K562 (cell line): ENCODE measurements around the gene CTNNBL1.

ENCODE experiments used
- DPF2 ChIP-seq: fragments of 450-650 bp; IDR thresholded peaks from 2 replicates; pipeline ENCODE4 v1.6.1; 2016
- GABPA ChIP-seq: fragments of 200-800 bp; sonication (Bioruptor generic); conservative IDR thresholded peaks from 2 replicates; pipeline ENCODE4 v1.6.1; 2016; ENCODE audit warnings: low read depth, missing genetic modification characterization, missing compliant biosample characterization
- IRF2 ChIP-seq: sonication (generic); formaldehyde crosslinking; IDR thresholded peaks from 2 replicates; pipeline ENCODE4 v1.8.1; 2022; ENCODE audit warnings: mild to moderate bottlenecking, missing genetic modification reagents
- KAT8 ChIP-seq: fragments of 450-650 bp; IDR thresholded peaks from 2 replicates; pipeline ENCODE4 v1.6.1; 2016; ENCODE audit warnings: low read depth, mild to moderate bottlenecking
- MAFK ChIP-seq: IDR thresholded peaks from 2 replicates; pipeline ENCODE4 v1.6.1; 2011; ENCODE audit warnings: low read length, improper control_type of control experiment
- MEF2A ChIP-seq: IDR thresholded peaks from 2 replicates; pipeline ENCODE4 v1.6.1; 2011; ENCODE audit warnings: low read depth, mild to moderate bottlenecking, low read length, moderate library complexity; ENCODE audit not compliant: control insufficient read depth
- NEUROD1 ChIP-seq: fragments of 150-350 bp; IDR thresholded peaks from 2 replicates; pipeline ENCODE4 v1.6.1; 2014; ENCODE audit warnings: borderline replicate concordance, low read length, low read depth; ENCODE audit not compliant: partially characterized antibody
- POLR2A ChIP-seq: fragments of 450-650 bp; conservative IDR thresholded peaks from 2 replicates; pipeline ENCODE4 v1.6.1; 2016
- RBM15 ChIP-seq: fragments of 200-400 bp; formaldehyde crosslinking; IDR thresholded peaks from 2 replicates; pipeline ENCODE4 v1.6.1; 2018; ENCODE audit warnings: mild to moderate bottlenecking, low read length, moderate library complexity; ENCODE audit not compliant: insufficient read depth
- SMARCB1 ChIP-seq: IDR thresholded peaks from 2 replicates; pipeline ENCODE4 v1.6.1; 2011; ENCODE audit warnings: improper control_type of control experiment, low read depth; ENCODE audit not compliant: insufficient read length
- SRSF7 ChIP-seq: fragments of 200-400 bp; formaldehyde crosslinking; optimal IDR thresholded peaks from 2 replicates; pipeline ENCODE3; 2017; ENCODE audit warnings: mild to moderate bottlenecking, low read depth, low read length
- TF ChIP-seq, protein P1 (sequence below), 3 experiments: IDR thresholded peaks in 2 of 3; conservative IDR thresholded peaks in 1 of 3; 2 replicates each; pipeline ENCODE4 v1.5.1; 2011 to 2012; ENCODE audit warnings: low read length in 3 of 3, mild to moderate bottlenecking in 3 of 3, control low read depth in 2 of 3, improper control_type of control experiment in 1 of 3, inconsistent platforms in 1 of 3, low read depth in 1 of 3, mixed read lengths in 1 of 3, moderate library complexity in 1 of 3; ENCODE audit not compliant: insufficient read depth in 2 of 3
- TF ChIP-seq, protein P2 (sequence below): sonication (generic); formaldehyde crosslinking; IDR thresholded peaks from 2 replicates; pipeline ENCODE4 v1.8.0; 2022; ENCODE audit warnings: mild to moderate bottlenecking, missing genetic modification reagents
- TF ChIP-seq, protein P3 (sequence below), 2 experiments: fragments of 450-650 bp in 1 of 2; IDR thresholded peaks; 2 replicates each; pipeline ENCODE4 v1.6.1; 2011 to 2017; ENCODE audit warnings: low read depth in 2 of 2, antibody characterized with exemption in 1 of 2, borderline replicate concordance in 1 of 2, low read length in 1 of 2, mild to moderate bottlenecking in 1 of 2, mixed read lengths in 1 of 2; ENCODE audit not compliant: control insufficient read depth in 1 of 2

DNA sequence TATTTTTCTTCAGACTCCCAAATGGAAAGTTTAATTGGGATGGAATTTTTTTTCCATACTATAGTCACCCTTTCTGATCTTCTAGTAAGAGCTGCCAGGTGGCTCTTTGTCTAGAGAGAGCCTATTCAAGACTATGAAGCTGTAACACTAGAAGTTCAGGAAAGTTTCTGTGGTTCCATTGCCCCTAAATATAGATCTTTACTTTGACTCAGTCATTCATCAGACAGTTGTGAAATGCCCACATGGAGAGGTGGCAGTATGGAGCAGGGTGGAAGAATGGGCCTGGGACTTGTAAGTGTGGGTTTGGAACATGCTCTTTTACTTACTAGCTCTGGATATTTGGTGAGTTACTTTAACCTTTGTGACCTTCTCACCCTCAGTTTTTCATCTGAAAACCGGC lies 87.8 kb downstream of the CTNNBL1 start:
- TF ChIP-seq, protein P1, sequence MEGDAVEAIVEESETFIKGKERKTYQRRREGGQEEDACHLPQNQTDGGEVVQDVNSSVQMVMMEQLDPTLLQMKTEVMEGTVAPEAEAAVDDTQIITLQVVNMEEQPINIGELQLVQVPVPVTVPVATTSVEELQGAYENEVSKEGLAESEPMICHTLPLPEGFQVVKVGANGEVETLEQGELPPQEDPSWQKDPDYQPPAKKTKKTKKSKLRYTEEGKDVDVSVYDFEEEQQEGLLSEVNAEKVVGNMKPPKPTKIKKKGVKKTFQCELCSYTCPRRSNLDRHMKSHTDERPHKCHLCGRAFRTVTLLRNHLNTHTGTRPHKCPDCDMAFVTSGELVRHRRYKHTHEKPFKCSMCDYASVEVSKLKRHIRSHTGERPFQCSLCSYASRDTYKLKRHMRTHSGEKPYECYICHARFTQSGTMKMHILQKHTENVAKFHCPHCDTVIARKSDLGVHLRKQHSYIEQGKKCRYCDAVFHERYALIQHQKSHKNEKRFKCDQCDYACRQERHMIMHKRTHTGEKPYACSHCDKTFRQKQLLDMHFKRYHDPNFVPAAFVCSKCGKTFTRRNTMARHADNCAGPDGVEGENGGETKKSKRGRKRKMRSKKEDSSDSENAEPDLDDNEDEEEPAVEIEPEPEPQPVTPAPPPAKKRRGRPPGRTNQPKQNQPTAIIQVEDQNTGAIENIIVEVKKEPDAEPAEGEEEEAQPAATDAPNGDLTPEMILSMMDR (IDR thresholded peaks at IDR 0.05 in 2 of 3, conservative IDR thresholded peaks at IDR 0.05 in 1 of 3; ENCODE audit: insufficient read depth in 2 of 3, low read depth in 1 of 3, low read length in 3 of 3) = no peak
- no peak for TF ChIP-seq GABPA (tag)
- no peak for TF ChIP-seq MAFK
- TF ChIP-seq IRF2 (CRISPR knock-in tag) = no peak
- TF ChIP-seq NEUROD1 = no peak
- TF ChIP-seq POLR2A = no peak
- no peak for TF ChIP-seq SRSF7
- no peak for TF ChIP-seq MEF2A
- no peak for TF ChIP-seq RBM15
- TF ChIP-seq, protein P2, sequence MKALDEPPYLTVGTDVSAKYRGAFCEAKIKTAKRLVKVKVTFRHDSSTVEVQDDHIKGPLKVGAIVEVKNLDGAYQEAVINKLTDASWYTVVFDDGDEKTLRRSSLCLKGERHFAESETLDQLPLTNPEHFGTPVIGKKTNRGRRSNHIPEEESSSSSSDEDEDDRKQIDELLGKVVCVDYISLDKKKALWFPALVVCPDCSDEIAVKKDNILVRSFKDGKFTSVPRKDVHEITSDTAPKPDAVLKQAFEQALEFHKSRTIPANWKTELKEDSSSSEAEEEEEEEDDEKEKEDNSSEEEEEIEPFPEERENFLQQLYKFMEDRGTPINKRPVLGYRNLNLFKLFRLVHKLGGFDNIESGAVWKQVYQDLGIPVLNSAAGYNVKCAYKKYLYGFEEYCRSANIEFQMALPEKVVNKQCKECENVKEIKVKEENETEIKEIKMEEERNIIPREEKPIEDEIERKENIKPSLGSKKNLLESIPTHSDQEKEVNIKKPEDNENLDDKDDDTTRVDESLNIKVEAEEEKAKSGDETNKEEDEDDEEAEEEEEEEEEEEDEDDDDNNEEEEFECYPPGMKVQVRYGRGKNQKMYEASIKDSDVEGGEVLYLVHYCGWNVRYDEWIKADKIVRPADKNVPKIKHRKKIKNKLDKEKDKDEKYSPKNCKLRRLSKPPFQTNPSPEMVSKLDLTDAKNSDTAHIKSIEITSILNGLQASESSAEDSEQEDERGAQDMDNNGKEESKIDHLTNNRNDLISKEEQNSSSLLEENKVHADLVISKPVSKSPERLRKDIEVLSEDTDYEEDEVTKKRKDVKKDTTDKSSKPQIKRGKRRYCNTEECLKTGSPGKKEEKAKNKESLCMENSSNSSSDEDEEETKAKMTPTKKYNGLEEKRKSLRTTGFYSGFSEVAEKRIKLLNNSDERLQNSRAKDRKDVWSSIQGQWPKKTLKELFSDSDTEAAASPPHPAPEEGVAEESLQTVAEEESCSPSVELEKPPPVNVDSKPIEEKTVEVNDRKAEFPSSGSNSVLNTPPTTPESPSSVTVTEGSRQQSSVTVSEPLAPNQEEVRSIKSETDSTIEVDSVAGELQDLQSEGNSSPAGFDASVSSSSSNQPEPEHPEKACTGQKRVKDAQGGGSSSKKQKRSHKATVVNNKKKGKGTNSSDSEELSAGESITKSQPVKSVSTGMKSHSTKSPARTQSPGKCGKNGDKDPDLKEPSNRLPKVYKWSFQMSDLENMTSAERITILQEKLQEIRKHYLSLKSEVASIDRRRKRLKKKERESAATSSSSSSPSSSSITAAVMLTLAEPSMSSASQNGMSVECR = no peak
- TF ChIP-seq KAT8 = no peak
- TF ChIP-seq, protein P3, sequence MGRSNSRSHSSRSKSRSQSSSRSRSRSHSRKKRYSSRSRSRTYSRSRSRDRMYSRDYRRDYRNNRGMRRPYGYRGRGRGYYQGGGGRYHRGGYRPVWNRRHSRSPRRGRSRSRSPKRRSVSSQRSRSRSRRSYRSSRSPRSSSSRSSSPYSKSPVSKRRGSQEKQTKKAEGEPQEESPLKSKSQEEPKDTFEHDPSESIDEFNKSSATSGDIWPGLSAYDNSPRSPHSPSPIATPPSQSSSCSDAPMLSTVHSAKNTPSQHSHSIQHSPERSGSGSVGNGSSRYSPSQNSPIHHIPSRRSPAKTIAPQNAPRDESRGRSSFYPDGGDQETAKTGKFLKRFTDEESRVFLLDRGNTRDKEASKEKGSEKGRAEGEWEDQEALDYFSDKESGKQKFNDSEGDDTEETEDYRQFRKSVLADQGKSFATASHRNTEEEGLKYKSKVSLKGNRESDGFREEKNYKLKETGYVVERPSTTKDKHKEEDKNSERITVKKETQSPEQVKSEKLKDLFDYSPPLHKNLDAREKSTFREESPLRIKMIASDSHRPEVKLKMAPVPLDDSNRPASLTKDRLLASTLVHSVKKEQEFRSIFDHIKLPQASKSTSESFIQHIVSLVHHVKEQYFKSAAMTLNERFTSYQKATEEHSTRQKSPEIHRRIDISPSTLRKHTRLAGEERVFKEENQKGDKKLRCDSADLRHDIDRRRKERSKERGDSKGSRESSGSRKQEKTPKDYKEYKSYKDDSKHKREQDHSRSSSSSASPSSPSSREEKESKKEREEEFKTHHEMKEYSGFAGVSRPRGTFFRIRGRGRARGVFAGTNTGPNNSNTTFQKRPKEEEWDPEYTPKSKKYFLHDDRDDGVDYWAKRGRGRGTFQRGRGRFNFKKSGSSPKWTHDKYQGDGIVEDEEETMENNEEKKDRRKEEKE (IDR thresholded peaks at IDR 0.05; ENCODE audit: borderline replicate concordance in 1 of 2, control insufficient read depth in 1 of 2, low read depth in 2 of 2, low read length in 1 of 2) = no peak
- TF ChIP-seq DPF2 = no peak
- no peak for TF ChIP-seq SMARCB1
